CD4-positive, alpha-beta T cell (primary cell): Measurements from ENCODE around the gene MFSD2A. TPM values are rescaled to one million over a fixed set of nuclear protein-coding genes. Genes with fewer than 3 reads are reported as not detected.

ENCODE experiments used
- ATAC-seq: fragments of 200-7000 bp; cut with Tn5 transposase; one replicate; pipeline ENCODE4 v1.10.0; 2022; ENCODE audit warnings: mild to moderate bottlenecking; ENCODE audit not compliant: poor library complexity
- CTCF ChIA-PET: fragments of 350-600 bp; sonication (Branson Sonifier 250); formaldehyde crosslinking; loops from one replicate; lab custom pipeline; 2021; ENCODE audit warnings: antibody characterized with exemption, inconsistent platforms; lab: Charles Lee
- POLR2A ChIA-PET: fragments of 350-600 bp; sonication (Branson Sonifier 250); formaldehyde crosslinking; loops from one replicate; lab custom pipeline; 2021; ENCODE audit warnings: antibody characterized with exemption, inconsistent platforms; lab: Charles Lee
- DNase-seq, 14 experiments: peaks; one replicate each; pipeline ENCODE4 v3.0.0-alpha.2; 2013 to 2020; ENCODE audit warnings: mixed read lengths in 2 of 14
- H3K27ac ChIP-seq, 2 donors: one replicate each; pipeline versions ENCODE4 v1.5.1 to v1.7.0; 2013; ENCODE audit warnings: low read length in 2 of 2, low read depth in 1 of 2, mild to moderate bottlenecking in 1 of 2
- H3K27me3 ChIP-seq, 2 experiments: 1 replicate in 1 of 2; 2 replicates in 1 of 2; pipeline versions ENCODE4 v1.6.1 to v1.7.0; 2013; ENCODE audit warnings: low read length in 2 of 2, control low read depth in 1 of 2, mild to moderate bottlenecking in 1 of 2, moderate library complexity in 1 of 2; ENCODE audit not compliant: insufficient read depth in 2 of 2, control insufficient read depth in 1 of 2
- H3K36me3 ChIP-seq: one replicate; pipeline ENCODE4 v1.6.1; 2013; ENCODE audit warnings: low read length, control low read depth; ENCODE audit not compliant: insufficient read depth
- H3K4me1 ChIP-seq: one replicate; pipeline ENCODE4 v1.6.1; 2013; ENCODE audit warnings: low read length, control low read depth; ENCODE audit not compliant: insufficient read depth
- H3K4me3 ChIP-seq: one replicate; pipeline ENCODE4 v1.5.1; 2013; ENCODE audit warnings: mild to moderate bottlenecking, low read length, moderate library complexity
- H3K9me3 ChIP-seq, 2 experiments: 1 replicate in 1 of 2; 2 replicates in 1 of 2; pipeline versions ENCODE4 v1.6.1 to v1.7.0; 2013; ENCODE audit warnings: low read length in 2 of 2, mild to moderate bottlenecking in 2 of 2, control low read depth in 1 of 2, moderate library complexity in 1 of 2; ENCODE audit not compliant: control insufficient read depth in 1 of 2, insufficient read depth in 1 of 2
- H3K27ac Mint-ChIP-seq: one replicate; pipeline ENCODE4 v1.8.0; 2020; ENCODE audit warnings: mixed read lengths
- H3K27me3 Mint-ChIP-seq: one replicate; pipeline ENCODE4 v1.8.0; 2021; ENCODE audit warnings: mixed read lengths
- H3K36me3 Mint-ChIP-seq: one replicate; pipeline ENCODE4 v1.8.0; 2021; ENCODE audit warnings: low read depth, mixed read lengths
- H3K4me1 Mint-ChIP-seq: one replicate; pipeline ENCODE4 v1.8.0; 2021; ENCODE audit warnings: low read depth, mixed read lengths
- H3K4me3 Mint-ChIP-seq: one replicate; pipeline ENCODE4 v1.8.0; 2020; ENCODE audit warnings: mild to moderate bottlenecking, mixed read lengths
- H3K9me3 Mint-ChIP-seq: one replicate; pipeline ENCODE4 v1.8.0; 2020; ENCODE audit warnings: mixed read lengths
- intact Hi-C, 2 experiments: fragments of 100-400 bp; cut with DNase I in 1 of 2; cut with micrococcal nuclease in 1 of 2; formaldehyde crosslinking; loops; one replicate each; pipeline versions ENCODE4 v1.15.1 to v1.9.0; 2023 to 2025; cut with DNase I, micrococcal nuclease
- total RNA-seq, 174 experiments: library from RNA in 2 of 174; stranded (reverse) in 2 of 174; gene quantifications; one replicate each; pipeline ENCODE4 v1.2.3 and lab custom pipeline; 2021 to 2026
- TF ChIP-seq, protein P1 (sequence below): fragments of 200-600 bp; IDR thresholded peaks from one replicate; pipeline ENCODE4 v1.8.0; 2022; ENCODE audit warnings: antibody characterized with exemption, mild to moderate bottlenecking

MFSD2A gene
- total RNA-seq, 2 experiments from 2014 or later: 2.5 to 2.7 TPM

DNA sequence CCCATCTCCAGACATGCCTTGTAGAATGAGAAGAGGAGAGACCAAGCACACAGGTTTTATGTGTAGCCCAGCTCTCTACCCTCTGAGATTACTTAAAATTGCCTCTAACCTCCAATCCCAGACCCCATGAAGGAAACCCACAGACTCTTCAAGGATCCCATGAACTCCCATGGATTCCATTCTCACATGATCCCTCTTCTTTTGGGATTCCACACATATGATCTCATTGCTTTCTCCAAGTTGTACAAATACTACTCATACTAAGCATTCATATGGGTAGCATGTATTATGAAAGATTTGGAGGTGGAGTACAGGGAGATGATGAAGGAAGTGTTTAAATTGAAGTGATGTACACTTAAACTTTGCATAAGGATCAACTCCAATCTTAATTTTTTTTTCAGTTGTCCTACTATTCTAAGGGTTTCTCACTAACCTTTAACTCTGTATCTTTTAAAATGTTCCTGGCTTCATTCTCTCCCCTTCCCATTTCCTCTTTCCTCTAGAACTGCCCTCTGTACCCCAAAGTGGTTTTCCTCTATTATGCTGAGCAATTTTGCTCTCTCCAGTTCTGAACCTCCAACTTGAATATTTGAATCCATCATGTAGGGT is 41.6 kb downstream of the MFSD2A start:
- Histone ChIP-seq H3K4me1 (peaks cover 15% of the 10 kb centered on the region), H3K36me3 (no peaks in the 10 kb centered on the region), H3K27me3 (no peaks in the 10 kb centered on the region), H3K9me3 (no peaks in the 10 kb centered on the region), H3K4me3 (no peak overlapping the region), H3K27ac (no peak overlapping the region)
- ATAC-seq (no peak), DNase-seq (no peak)
- no peaks in the 10 kb centered on the region for H3K9me3 Mint-ChIP-seq
- TF ChIP-seq, protein P1, sequence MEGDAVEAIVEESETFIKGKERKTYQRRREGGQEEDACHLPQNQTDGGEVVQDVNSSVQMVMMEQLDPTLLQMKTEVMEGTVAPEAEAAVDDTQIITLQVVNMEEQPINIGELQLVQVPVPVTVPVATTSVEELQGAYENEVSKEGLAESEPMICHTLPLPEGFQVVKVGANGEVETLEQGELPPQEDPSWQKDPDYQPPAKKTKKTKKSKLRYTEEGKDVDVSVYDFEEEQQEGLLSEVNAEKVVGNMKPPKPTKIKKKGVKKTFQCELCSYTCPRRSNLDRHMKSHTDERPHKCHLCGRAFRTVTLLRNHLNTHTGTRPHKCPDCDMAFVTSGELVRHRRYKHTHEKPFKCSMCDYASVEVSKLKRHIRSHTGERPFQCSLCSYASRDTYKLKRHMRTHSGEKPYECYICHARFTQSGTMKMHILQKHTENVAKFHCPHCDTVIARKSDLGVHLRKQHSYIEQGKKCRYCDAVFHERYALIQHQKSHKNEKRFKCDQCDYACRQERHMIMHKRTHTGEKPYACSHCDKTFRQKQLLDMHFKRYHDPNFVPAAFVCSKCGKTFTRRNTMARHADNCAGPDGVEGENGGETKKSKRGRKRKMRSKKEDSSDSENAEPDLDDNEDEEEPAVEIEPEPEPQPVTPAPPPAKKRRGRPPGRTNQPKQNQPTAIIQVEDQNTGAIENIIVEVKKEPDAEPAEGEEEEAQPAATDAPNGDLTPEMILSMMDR: no peak
- H3K27ac Mint-ChIP-seq: no peak overlapping the region
- H3K4me3 Mint-ChIP-seq: no peak overlapping the region
- no peaks in the 10 kb centered on the region for H3K27me3 Mint-ChIP-seq
- CTCF ChIA-PET: no interaction called here
- intact Hi-C loops: no loop called here
- H3K36me3 Mint-ChIP-seq: no peaks in the 10 kb centered on the region
- H3K4me1 Mint-ChIP-seq: peaks cover 12% of the 10 kb centered on the region
- POLR2A ChIA-PET: interaction anchor here (0.7 kb wide), 1 partner anchor 63 kb away, joined by 3 read pairs; no protein-coding TSS in a partner anchor

DNA sequence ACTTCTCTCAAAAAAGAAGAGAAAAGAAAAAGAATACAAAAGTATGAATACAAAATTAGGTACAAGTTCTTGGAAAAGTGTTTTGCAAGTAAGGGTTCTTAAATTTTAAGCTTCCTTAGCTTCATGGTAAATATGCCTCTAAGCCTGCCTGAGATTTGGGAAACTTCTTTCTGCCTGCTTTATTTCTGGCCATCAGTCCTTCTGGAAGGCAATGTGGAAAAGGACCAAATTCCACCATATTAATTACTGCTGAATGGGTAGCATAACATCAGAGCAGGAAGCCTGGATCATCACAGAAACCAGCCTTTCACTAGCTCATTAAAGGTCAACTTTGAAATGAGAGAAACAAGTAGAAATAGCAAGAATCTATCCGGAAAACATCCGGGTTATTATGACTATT is 46.5 kb downstream of the MFSD2A start:
- POLR2A ChIA-PET: no interaction called here
- no peaks in the 10 kb centered on the region for H3K9me3 Mint-ChIP-seq
- ATAC-seq (no peak), DNase-seq (no peak)
- CTCF ChIA-PET: no interaction called here
- H3K36me3 Mint-ChIP-seq: no peaks in the 10 kb centered on the region
- H3K36me3 ChIP-seq: no peaks in the 10 kb centered on the region
- no peak overlapping the region for H3K4me3 Mint-ChIP-seq
- no peak overlapping the region for H3K27ac ChIP-seq
- H3K9me3 ChIP-seq: no peaks in the 10 kb centered on the region
- no peak overlapping the region for H3K4me3 ChIP-seq
- peaks cover 15% of the 10 kb centered on the region for H3K4me1 ChIP-seq
- intact Hi-C loops: no loop called here
- no peaks in the 10 kb centered on the region for H3K27me3 ChIP-seq
- no peaks in the 10 kb centered on the region for H3K27me3 Mint-ChIP-seq
- TF ChIP-seq, protein P1: no peak
- H3K4me1 Mint-ChIP-seq: peaks cover 10% of the 10 kb centered on the region
- H3K27ac Mint-ChIP-seq: no peak overlapping the region

DNA sequence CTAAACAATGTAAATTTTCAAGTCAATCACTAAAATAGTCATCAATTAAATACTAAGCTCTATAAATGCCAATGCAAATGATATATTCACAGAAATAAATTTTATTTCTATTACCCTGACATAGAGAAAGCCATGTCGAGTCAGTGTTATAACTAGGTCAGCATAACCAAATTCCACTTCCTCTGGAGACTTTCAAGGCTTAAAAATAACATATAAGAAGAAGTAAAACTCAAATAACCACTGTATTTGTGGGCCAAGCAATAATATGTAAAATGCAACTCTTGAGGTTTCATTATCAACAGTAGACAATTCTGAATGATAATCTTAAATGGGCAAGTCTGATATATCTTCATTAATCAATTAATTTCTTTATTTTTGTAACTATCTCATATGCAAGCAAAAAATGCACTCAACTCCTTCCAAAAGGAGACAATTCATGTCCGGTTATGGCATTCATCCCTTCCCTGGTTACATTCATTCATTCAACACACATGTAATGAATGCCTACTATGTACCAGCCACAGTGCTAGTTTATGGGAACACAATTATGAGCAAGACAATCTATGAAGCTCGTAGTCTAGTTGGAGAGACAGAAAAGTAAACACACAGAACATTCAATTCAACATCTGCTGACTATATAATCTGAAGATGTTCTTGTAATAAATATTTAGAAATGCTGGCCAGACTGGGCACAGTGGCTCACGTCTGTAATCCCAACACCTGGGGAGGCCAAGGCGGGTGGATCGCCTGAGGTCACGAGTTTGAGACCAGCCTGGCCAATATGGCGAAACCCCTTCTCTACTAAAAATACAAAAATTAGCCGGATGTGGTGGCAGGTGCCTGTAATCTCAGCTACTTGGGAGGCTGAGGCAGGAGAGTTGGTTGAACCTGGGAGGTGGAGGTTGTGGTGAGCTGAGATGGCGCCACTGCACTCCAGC is 48.5 kb downstream of the MFSD2A start:
- Mint-ChIP-seq H3K4me3 (no peak overlapping the region), H3K4me1 (peaks cover 8% of the 10 kb centered on the region), H3K36me3 (no peaks in the 10 kb centered on the region), H3K27me3 (no peaks in the 10 kb centered on the region), H3K9me3 (no peaks in the 10 kb centered on the region), H3K27ac (no peak overlapping the region)
- CTCF ChIA-PET: interaction anchor here (0.6 to 0.7 kb wide), 4 partner anchors 30 to 905 kb away, joined by 3 to 4 read pairs (median 3); no protein-coding TSS in a partner anchor
- H3K4me1 ChIP-seq: peaks cover 15% of the 10 kb centered on the region
- no peak overlapping the region for H3K27ac ChIP-seq
- H3K36me3 ChIP-seq: no peaks in the 10 kb centered on the region
- H3K27me3 ChIP-seq: no peaks in the 10 kb centered on the region
- H3K9me3 ChIP-seq: no peaks in the 10 kb centered on the region
- DNase-seq (peak in 1 of 14 experiments; percentile 23), ATAC-seq (no peak)
- POLR2A ChIA-PET: no interaction called here
- no peak overlapping the region for H3K4me3 ChIP-seq
- intact Hi-C loops: no loop called here
- TF ChIP-seq, protein P1: no peak
